NCI-H128 (cell line): ENCODE results near the gene FAHD2A.
"Not testable (repeated sequence)": the region's sequence is repeated elsewhere in the genome, so short reads cannot be mapped to it uniquely, and the experiment has no call there.

Source experiments
- DNase-seq: peaks from one replicate; lab custom pipeline; 2025; ENCODE audit not compliant: unreplicated experiment; lab: John Stamatoyannopoulos, UW

Gene FAHD2A

GRCh38 chr2:95433373-95433772 is 30.9 kb downstream of the FAHD2A start:
- DNase-seq = not testable (repeated sequence)

GRCh38 chr2:95433973-95434372 is 31.5 kb downstream of the FAHD2A start:
- DNase-seq = not testable (repeated sequence)

GRCh38 chr2:95434507-95435076 is 32.1 kb downstream of the FAHD2A start:
- not testable (repeated sequence) for DNase-seq

- not testable (repeated sequence) for DNase-seq
Measured at GRCh38 chr2:95435162-95435871, 32.8 kb downstream of the FAHD2A start.

- not testable (repeated sequence) for DNase-seq
Measured at GRCh38 chr2:95435872-95436209, 33.3 kb downstream of the FAHD2A start.

- not testable (repeated sequence) for DNase-seq
Measured at GRCh38 chr2:95442474-95443099, 40.1 kb downstream of the FAHD2A start.

GRCh38 chr2:95445317-95445716 is 42.8 kb downstream of the FAHD2A start:
- not testable (repeated sequence) for DNase-seq

GRCh38 chr2:95463292-95463691 is 60.8 kb downstream of the FAHD2A start:
- not testable (repeated sequence) for DNase-seq
